ENCODE results near the gene GRK2.
"Not testable (repeated sequence)": the region's sequence is repeated elsewhere in the genome, so short reads cannot be mapped to it uniquely, and the experiment has no call there.

The GRK2 gene

GRCh38 chr11:67317205-67317887 is 51.1 kb downstream of the GRK2 start:
- peak; percentile 98 for DNase-seq

- peak; percentile 34 for DNase-seq
These were observed 51.7 kb downstream of the GRK2 start for GRCh38 chr11:67317888-67318555.

DNA sequence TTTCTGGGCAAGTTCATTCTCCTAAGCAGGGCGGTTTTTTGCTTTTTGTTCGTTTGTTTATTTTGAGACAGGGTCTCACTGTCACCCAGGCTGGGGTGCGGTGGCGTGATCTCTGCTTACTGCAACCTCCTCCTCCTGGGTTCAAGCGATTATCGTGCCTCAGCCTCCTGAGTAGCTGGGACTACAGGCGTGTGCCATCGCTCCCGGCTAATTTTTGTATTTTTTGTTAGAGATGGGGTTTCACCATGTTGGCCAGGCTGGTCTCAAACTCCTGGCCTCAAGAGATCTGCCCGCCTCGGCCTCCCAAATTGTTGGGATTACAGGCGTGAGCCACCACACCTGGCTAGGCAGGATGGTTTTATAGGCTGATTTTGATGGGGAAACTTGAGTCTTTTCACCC is 52.6 kb downstream of the GRK2 start:
- not testable (repeated sequence) for DNase-seq

DNA sequence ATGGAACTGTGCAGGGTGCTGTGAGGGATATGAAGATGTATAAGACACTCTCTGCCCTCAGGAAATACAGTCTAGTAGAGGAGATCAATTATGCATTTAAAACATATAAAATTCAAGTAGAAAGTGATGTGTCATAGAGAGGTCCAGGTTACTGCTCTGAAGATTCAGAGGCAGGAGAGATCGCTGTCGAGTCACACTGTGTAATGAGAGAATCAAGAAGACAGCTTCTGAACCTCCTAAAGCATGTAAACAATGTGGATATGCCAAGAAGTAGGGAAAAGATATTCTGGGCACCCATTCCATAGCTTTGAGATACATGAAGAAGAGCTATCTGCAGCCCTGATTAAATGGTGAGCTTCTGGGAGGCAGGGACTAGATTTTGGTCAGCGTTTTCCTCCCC is 53.7 kb downstream of the GRK2 start:
- DNase-seq: no peak

DNA sequence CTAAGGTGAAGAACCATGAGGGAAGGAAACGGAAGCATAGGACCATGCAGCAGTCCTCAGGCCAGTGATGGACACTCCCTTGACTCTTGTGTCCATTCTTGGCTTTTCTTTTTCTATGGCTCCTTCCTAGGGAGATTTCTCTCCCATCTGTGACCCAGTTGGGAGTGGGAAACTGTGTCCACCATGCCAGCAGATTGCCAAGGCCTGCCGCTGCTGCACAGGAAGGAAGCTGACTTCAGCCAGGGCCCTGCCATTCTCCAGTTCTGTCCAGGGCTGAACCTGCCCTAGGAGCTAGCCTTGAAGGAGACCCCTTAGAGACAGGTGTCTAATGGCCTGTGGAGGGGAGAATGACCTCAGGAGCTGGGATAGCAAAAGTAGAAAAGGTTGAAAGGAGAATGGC is 54.4 kb downstream of the GRK2 start:
- DNase-seq: no peak

DNA sequence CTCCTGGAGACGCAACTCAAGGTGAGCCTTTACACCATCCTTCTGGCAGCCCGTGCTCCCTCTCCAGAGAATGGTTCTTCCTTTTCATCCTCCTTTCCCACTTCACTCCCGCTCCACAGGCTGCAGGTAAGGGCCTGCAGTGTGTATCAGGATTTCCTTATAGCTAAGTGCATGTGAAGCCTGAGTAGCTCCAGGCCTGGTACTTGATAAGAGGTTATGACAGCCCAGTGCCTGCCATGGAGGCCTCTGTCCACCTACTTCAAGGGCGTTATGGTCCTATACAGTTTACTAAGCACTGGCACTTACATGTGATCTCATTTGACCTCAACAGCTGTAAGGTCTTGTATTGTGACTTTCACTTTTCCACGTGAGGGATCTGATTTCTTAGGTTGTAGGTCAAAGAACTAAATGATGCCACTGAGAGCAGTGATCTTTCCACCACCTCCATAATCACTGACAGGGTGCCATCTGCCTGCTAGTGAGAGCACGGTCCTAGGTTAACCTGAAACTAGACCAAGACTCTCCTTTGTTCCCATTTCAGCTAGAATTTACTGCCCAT is 55.1 kb downstream of the GRK2 start:
- no peak for DNase-seq

DNA sequence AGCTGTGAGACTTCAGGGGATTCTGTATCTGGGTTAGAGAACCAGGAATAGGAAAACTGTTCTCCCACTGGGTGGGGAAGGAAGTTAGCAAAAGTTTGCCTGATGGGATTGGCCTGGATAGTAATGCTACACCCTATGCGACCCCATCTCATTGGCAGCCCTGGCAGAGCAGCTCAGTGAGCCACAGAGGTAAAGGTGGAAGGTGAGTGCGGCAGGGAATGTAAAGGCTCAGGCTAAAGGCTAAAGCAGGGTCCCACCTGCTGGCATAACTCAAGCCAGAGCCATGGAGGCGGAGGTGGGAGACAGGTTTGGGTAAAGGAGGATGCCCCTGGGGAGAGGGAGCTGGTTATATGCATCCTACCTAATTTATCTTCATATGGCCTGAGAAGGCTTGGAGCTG is 55.8 kb downstream of the GRK2 start:
- no peak for DNase-seq

DNA sequence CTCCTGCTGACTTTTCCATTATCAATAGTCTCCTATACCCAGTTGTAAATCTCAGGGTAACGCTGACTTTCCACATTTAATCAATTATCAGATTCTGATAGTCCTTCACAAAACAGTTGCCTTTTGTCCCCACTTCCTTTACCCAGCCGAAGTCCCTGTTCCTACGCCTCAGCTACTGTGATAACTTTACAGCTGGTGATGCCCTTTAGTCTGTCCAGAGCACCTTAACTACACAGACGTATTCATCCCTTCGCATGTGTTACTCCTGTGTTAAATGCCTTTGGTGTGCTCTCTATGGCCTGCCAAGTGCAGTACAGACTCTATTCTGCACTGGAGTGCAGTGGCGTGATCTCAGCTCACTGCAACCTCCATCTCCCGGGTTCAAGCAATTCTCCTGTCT is 57.3 kb downstream of the GRK2 start:
- no peak for DNase-seq

GRCh38 chr11:67332081-67332691 is 65.9 kb downstream of the GRK2 start:
- DNase-seq: no peak

Measured in NCI-H1092 treated with DMSO at 0.1 percent for 48 hours (cell line).